Colon (tissue), 2 donors: ENCODE measurements around the gene IBSP.

Source experiments
- FAIRE-seq: peaks from 2 replicates; lab custom pipeline; 2012; peaks lifted over from hg19 to GRCh38; lab: Jason Lieb, UNC
- donor health status: control.
- donor health status: control.

Gene IBSP

DNA sequence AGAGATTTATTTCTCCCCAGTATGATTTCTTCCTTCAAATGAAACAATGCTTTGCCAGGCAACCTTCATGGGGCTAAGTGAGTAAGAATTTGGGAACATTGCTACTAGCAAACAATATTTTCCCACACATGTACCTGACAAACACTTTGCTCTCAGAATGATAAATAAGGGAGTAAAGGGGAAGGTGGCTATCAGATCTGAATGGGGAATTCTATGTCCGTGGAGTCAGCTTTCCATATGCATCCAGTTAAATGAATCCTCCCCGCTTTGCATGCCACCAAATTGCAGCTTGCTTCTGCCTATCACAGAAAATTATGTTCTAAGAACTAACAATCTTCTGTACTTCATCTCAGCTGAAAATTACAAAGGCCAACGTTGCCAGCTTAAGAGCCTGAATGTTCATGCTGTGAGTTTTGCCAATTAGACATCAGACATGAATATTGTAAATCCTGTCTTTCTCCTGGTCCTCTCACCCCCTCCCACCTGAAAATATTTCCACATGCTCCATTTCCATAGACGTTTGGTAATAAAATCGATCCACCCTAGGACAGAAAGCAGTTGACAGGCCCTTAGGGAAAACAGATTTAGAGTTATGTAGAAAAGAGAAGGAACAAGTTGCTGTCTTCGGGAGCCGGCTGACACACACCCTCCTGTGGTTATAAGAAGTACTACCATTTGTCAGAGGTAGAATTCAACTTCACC, 39.7 kb downstream of the IBSP start:
- FAIRE-seq: no peak

GRCh38 chr4:87839592-87839946, 40.2 kb downstream of the IBSP start:
- FAIRE-seq: no peak

GRCh38 chr4:87840149-87840548, 40.8 kb downstream of the IBSP start:
- no peak for FAIRE-seq

GRCh38 chr4:87843936-87844335, 44.6 kb downstream of the IBSP start:
- FAIRE-seq: no peak

DNA sequence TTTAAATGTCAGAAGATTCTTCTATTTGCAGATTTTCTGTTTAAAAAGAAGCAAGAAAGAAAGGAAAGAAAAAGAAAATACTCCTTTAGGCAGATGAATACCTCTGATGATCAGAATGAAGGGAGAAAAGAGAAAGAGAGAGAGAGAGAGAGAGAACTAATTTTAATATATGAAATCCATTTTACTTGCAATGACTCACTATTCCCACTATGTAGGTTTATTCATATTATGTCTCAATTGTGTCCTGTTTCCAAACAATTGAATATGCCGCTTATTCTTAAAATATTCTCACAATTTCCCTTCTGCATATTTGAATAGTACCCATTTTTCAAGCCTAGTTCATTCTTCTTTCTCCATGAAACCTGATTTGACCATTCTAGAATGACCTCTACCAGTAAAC, 45.1 kb downstream of the IBSP start:
- no peak for FAIRE-seq

GRCh38 chr4:87846226-87846625, 46.9 kb downstream of the IBSP start:
- FAIRE-seq: no peak

DNA sequence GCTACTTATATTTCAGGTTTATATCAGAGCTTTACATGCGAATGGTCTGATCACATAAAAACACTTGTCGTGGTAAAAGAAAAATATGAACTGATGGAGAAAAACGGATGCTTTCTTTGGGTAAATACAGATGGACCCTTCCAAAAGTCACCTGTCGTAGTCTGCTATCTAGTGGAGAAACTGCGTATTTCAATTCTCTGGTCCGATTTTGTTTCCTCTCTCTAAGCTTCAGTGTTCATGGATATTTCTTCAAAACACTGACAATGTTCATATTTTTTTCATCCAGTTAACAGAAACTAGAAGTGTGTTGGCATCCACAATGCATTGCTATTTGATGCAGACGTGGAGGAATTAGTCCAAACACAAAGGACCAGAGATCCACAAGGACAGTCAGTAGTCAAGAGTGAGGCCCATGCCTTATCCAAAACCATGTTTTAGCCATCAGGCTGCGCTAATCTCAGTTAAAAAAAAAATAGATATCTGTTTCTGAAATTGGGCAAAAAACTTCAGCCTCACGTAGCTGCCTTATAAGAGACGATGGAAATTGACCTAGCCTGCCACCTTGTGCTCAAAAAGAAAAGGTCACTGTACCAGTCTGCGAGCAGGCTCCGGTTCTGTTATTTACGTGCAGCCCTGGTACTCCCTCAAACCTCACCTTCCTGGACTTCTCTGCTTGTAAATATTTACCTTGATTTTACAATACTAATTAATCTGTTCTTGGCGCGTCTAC, 49.4 kb downstream of the IBSP start:
- FAIRE-seq: no peak

- no peak for FAIRE-seq
Measured at GRCh38 chr4:87849612-87850011, 50.3 kb downstream of the IBSP start.

- no peak for FAIRE-seq
Measured at GRCh38 chr4:87851332-87851731, 52.0 kb downstream of the IBSP start.

DNA sequence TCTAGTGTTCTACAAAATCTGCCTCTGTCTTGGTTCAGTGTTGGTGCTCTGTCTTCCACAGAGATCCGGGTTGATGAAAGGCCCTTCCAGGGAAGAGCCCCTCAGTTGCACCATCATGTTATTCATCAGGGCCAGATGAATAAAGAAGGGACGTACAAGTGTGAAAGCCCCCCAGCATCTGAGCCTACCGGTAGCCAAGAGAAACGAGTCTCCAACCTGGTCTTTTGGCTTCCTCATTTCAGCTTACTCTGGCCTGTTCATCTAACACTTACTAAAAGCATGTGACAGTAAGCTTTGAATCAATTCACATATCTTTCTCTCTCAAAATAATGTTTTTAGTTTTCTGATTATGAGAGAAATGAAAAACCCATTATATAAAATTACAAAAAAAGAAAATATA, 52.6 kb downstream of the IBSP start:
- no peak for FAIRE-seq

DNA sequence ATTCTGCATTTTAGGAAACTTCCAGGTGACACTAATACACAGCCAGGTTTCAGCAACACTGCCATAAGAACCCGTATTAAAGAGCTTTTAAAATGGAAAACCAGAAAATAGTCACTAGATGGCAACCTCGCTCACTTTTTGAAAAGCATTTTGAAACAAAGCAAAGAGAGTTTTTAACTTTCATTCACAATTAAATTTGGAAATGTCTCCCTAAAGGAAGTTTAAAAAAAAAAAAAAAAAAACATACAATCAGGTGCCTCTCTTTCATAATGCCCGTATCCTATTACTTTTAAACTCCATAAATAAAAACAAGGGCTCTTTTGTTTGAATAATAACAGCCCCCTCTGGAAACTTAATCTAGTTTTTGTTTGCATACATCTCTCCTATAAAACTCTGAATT, 53.8 kb downstream of the IBSP start:
- no peak for FAIRE-seq

GRCh38 chr4:87853891-87854290, 54.5 kb downstream of the IBSP start:
- no peak for FAIRE-seq

DNA sequence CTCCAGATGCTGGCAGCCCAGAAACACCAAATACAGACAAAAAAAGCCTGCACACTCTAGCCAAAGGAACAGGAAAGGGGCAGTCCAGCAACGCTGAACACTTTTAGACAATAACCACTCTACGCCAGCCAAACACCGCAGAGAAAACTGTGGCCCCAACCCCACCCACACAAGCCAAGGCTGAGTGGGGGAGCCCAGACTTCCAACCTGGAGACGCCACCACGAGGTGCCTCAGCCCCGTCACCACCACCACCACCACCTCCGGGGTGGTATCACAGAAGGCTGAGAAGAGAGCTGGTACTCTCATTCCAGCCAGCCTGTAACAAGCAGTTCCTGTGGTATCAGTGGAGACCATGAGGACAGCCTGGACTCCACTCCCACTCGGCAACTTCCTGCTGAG, 56.2 kb downstream of the IBSP start:
- no peak for FAIRE-seq

GRCh38 chr4:87856816-87857215, 57.5 kb downstream of the IBSP start:
- no peak for FAIRE-seq

- FAIRE-seq: no peak
Measured at GRCh38 chr4:87857789-87858188, 58.4 kb downstream of the IBSP start.
